HT1080 (cell line): Measurements from ENCODE around the gene GPC6. TPM values are rescaled to one million over a fixed set of nuclear protein-coding genes. Genes with fewer than 3 reads are reported as not detected.

ENCODE experiments used
- DNase-seq: peaks from one replicate; pipeline ENCODE4 v3.0.0-alpha.2; 2015; ENCODE audit warnings: low read depth
- total RNA-seq: library from RNA; depleted of rRNA; stranded (reverse); fragments of >200 nt; shearing (Covaris generic); gene quantifications from 2 replicates; pipeline ENCODE4 v1.2.3, GENCODE V29; 2014

Gene GPC6
- total RNA-seq, 1 experiment from 2014 or later: 9.0 TPM

DNA sequence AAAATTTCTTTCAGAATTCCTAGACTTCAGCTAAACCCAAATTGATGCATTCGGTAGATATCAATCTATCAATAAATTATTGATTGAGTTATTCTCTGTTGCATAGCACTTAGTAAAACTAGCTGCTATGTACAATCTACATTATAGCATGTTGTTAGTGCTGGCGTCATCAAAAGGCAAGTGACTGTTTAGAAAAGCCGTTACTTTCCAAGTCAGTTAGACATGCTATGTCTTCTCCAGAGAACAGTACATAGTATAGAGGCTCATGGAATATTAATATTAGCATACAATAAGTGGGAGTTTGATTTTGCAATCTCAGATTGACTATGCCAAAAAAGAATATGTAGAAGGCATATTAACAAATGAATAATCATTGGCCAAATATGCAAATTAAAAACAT is 1087.3 kb downstream of the GPC6 start:
- DNase-seq: no peak

DNA sequence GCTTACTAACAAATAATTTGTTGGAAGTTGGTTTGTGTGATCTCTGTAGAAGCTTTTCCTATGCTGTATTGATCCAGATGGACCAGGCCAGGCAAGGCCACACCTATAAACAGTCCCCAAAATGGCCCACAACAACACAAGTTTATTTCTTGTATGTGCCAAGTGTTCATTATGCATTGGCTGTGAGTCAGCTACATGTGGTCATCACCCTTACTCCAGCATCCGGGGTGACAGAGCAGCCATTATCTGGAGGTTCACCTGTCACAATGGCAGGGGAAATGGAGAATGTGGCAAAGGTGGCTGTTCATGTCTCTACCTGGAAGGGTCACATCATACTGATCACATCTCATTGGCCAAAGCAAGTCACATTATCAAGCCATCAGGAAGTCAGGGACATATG is 1088.6 kb downstream of the GPC6 start:
- DNase-seq: no peak

DNA sequence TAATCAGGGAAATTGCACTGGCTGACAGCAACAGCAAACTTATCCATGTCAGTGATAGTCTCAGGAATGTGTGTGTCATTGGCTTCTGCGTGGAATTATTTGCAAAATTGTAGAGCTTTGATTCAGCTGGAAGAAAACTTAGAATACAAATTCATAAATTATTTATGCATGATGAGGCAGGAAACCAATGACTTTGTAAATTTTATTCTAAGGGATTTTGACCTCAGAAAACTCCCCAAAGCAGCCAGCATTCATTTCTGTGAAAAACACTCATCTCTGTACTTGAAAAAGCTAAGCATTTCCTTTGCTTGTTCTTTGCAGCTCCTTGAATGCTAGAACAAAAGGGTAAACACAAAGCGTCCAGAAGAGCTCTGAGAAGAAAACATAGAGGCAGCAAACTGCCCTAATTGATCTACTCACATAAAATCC is 1090.5 kb downstream of the GPC6 start:
- no peak for DNase-seq

DNA sequence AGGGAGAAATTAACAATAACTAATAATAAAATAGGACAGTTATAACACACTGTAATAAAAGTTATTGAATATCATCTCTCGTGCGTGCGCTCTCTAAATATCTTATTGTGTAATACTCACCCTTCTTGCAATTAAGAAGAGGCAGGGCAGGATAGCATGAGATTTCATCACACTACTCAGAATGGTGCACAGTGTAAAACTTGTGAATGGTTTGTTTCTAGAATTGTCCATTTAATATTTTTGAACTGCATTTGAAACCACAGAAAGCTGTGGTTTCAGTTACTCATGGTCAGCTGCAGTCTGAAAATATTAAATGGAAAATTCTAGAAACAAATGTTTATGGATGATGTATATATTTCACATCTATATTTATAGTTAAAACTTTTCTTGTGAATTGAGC is 1091.8 kb downstream of the GPC6 start:
- DNase-seq: no peak

DNA sequence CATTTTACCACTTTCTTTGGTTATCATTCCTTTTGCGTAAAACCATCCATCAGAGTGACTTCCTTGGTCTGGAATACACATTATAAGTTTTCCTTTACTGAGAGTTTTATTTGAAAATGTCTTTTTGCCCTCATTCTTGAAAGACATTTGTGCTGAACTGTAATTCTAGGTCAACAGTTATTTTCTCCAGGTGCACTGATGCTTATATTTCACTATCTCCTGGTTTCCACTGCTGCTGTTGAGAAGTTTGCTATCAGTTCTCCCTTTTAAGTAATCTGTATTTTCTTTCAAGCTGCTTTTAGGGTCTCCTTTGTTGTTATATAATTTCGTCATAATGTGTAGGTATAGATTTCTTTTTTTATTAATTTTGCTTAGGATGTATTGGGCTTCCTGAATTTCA is 1092.9 kb downstream of the GPC6 start:
- DNase-seq: no peak

- DNase-seq: no peak
Measured at GRCh38 chr13:94322925-94323763, 1096.5 kb downstream of the GPC6 start.

DNA sequence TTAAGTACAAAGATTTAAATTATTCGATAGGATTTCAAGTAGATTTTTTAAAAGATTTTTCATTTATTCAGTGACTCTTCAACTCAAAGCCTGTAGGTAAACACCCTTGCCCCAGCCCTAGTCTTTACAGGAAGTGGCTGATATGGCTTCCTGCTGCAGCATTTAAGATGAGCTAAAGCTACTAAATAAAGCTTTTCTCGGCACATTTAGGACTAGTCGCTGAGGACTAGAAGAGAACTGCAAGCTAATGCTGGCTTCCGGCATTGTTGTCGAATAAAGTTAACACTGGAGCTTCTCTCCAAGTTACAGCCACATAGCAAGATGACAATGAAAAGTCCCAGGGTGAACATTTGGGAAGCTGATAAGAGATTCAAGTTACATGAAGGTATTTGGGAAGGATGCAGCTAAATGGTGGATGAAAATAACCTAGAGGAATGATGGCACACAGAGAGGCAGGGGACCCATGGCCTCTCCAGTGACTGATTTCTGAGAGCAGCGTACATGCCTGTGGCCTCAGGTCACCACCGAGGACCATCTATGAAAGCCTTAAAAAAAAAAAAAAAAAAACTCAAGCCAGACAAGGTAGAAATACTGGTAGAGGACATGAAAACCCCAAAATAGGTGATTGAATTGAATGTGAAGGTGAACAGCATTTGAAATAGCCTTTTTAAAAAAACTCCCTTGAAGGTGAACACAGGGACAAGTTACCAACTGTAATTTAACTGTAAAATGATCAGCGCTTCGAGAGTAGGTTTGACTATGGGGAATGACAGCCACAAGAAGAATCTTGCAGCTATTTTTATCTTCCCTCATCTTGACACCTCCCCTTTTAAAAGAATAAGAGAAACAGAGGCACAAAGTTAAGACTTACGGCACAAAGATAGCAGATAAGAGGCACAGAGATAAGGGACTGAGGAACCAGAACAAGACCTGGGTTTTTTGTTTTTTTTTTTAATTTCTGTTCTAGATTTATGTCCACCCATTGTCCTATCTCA is 1097.5 kb downstream of the GPC6 start:
- no peak for DNase-seq

- DNase-seq: no peak
Measured at GRCh38 chr13:94324767-94325540, 1098.3 kb downstream of the GPC6 start.

- no peak for DNase-seq
Measured at GRCh38 chr13:94325650-94326049, 1099.0 kb downstream of the GPC6 start.

DNA sequence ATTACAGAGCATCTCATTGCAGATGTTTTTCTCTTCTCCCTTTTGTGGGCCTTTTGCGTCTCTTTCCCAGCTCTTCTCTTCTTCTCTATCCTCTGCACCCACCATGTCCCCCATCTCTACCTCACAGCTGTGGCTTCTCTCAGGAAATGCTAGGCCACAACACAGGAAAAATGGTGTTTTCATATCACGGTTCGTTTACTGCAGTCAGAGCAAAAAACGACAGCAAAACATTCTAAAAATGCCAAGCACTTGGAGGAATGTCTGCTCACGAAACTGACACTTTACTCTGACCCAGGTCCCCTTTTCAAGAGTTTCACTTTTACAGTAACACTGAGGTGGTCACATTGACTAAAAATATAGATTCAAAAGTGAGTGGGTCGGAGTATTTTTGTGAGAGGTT is 1100.7 kb downstream of the GPC6 start:
- DNase-seq: no peak

DNA sequence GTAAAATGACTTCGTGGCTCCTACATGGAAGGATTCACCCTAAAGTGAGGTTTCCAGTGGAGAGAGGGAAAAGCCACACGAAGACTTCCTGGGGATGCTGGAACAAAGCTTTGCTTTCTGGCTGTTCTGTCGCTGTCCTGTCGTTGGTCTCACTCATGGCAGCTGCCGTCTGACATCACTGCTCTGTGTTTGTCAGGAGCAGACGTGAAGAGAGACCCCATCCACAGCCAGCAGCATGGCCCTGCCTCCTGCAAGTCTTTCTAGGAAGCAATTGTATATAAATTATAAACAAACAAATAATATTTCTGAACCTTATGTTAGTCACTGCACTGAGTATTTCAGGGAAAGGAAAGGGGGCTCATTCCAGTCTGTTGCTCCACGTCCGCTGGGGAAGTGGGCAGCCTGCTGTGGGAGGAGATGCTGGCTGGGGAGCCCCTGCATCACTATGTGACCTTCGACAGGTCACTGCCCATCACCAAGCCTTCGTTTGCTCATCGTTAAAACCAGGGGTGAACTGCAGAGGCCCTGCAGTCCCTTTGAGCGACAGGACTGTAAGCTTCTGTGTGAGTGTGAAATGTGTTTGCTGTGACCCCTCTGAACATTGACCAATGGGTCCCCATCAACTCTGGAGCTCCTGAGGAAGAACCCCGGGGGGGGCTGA is 1101.9 kb downstream of the GPC6 start:
- DNase-seq: no peak

DNA sequence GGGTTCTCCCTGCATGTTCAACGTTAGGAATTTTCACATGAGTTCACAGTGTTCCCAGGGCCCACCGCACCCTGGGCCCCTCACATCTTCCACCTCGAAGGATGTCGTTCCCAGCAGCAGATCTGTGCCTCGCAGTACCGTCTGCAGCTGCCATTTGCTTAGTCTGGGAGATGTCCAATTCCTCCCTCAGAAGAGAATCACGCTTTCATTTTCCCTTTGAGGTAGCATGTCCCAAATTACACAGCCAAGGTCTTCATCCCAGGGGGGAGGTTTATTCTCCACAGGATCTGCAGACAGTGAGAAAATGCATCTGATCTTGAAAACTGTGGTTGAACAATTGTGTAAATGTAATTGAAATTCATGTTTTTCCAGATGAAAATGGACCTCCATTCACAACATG is 1102.7 kb downstream of the GPC6 start:
- DNase-seq: no peak

GRCh38 chr13:94329754-94330551 is 1103.3 kb downstream of the GPC6 start:
- DNase-seq: peak; percentile 89

DNA sequence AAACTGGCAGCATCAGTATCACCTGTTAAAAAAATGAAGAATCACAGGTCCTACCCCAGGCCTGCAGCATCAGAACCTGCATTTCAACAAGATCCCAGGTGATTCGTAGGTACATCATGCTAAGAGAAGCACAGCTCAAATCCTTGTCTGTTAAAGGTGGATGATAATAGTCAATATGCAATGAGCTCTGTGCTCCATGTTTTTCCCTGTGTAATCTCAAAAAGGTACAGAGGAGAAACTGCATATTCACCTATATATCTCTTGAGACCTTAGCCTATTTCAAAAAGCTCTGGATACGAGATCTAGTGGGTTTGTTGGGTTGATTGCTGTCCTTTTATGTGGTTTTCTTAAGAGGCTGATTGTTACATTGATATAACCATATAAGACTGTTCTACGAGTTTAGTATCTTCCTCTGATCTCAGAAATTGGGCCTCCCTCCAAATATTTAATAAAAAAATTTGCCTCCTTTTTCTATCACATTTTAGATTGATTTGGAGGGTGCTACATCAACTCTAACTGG is 1104.0 kb downstream of the GPC6 start:
- no peak for DNase-seq

DNA sequence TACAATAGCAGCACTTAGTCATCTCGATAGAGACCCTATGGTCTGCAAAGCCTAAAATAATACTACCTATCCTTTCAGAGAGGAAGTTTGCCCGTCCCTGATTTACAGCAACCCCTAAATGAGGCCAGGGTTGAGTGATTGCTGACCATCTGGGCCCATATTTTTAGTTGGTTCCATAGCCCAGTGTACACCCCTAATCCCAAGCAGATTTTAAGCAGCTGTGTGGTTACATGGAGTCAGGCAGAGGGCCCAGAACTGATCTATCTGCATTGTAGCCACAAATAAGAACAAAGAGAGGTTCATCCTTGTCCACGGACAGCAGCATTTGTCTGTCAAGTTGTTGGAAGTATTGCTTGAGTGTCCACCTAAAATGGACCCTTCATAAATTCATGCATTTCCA is 1104.7 kb downstream of the GPC6 start:
- no peak for DNase-seq

GRCh38 chr13:94332359-94333096 is 1105.9 kb downstream of the GPC6 start:
- no peak for DNase-seq

DNA sequence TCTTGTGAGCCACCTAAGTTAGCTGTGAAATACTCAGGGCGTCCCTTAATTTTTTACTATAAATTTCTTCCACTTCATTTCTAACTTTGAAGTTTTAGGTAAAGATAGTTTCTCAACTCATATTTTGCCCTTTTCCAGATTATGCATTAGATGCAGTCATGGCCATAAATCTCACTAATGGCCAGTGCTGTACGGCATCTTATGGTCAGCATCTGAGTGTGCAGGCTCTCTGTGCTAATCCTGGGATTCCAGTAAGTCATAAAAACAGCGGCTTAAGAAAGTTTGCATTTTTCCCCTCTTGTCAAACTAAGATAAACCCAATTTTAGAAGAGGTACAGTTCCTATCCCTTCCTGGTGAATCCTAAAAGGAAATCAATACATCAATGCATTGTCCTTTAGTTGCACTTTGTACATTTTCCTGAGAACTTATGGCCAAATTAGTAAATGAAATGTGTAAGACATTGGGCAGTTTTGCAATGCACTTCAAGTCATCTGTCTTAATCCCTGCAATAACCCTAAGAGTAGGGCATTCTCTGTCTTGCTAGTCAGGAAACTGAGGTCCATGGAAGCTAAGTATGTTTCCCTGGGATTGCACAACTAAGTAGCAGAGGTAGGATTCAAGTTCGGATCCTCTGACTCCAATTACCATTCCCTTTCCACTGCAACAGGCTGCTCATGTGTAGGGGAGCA is 1106.7 kb downstream of the GPC6 start:
- no peak for DNase-seq

DNA sequence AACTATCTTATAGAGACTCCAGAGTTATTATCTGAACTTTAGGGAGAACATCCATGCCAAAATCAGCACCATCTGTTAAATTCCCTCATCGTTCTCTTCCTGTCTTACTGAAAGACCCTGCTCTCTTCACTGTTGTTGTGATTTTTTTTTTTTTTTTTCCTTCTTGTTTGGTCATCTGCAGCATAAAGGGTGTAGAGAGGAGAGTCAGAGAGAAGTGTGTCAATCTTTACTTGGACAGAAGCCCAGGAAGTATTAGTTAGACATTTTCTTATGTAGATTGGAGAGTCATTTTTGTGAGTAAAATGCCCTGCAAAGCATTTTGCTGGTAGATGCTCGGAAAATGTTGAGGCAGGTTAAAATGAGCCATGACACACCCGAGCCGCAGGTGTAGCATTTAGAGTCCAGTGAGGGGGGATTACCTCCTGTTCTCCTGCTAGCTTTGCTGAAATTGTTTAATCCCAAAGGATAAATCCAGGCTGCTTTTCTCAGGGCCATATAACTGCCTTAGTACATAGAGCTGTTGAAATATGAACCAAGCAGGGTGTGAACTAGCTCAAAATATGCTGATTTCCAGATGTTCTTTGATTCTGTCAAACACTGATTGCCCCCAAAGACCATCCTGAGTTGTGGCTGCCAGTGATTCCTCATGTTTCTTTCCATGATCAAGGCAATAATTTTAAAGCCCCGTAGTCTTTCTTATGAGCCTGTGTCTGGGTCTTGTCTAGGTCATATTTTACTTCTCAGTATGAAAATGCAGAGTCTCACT is 1109.3 kb downstream of the GPC6 start:
- DNase-seq: peak; percentile 23
